SK-N-SH (cell line): ENCODE results near the gene NRCAM.

Source experiments
- CHD2 ChIP-seq: fragments of 150-350 bp; IDR thresholded peaks from 2 replicates; pipeline ENCODE4 v1.6.1; 2018; ENCODE audit warnings: low read length; ENCODE audit not compliant: partially characterized antibody
- CTCF ChIP-seq: fragments of 200-600 bp; sonication (generic); IDR thresholded peaks from 2 replicates; pipeline ENCODE4 v1.6.1; 2017; ENCODE audit warnings: antibody characterized with exemption, mild to moderate bottlenecking, moderate library complexity
- EP300 ChIP-seq, 2 experiments: IDR thresholded peaks; 2 replicates each; pipeline versions ENCODE4 v1.4.0 to v1.6.1; 2012; ENCODE audit warnings: borderline replicate concordance in 1 of 2, low read depth in 1 of 2, low read length in 1 of 2
- MEF2A ChIP-seq: IDR thresholded peaks from 2 replicates; pipeline ENCODE4 v1.4.0; 2012; ENCODE audit warnings: low read depth, borderline replicate concordance
- NRF1 ChIP-seq: IDR thresholded peaks from 2 replicates; pipeline ENCODE4 v1.6.1; 2012; ENCODE audit warnings: low read depth, mild to moderate bottlenecking, low read length
- POLR2AphosphoS5 ChIP-seq: IDR thresholded peaks from 2 replicates; pipeline ENCODE4 v1.6.1; 2012; ENCODE audit warnings: low read depth, low read length
- RCOR1 ChIP-seq: fragments of 150-350 bp; IDR thresholded peaks from 2 replicates; pipeline ENCODE4 v1.6.1; 2017; ENCODE audit warnings: antibody characterized with exemption, low read length
- REST ChIP-seq: IDR thresholded peaks from 2 replicates; pipeline ENCODE4 v1.6.1; 2012; ENCODE audit warnings: mild to moderate bottlenecking, low read depth, low read length, moderate library complexity
- RFX5 ChIP-seq: IDR thresholded peaks from 2 replicates; pipeline ENCODE4 v1.6.1; 2012; ENCODE audit warnings: mild to moderate bottlenecking, improper control_type of control experiment, low read length
- SIN3A ChIP-seq: IDR thresholded peaks from 2 replicates; pipeline ENCODE4 v1.6.1; 2012; ENCODE audit warnings: low read depth, mild to moderate bottlenecking, low read length, moderate library complexity, borderline replicate concordance
- SMC3 ChIP-seq: IDR thresholded peaks from 2 replicates; pipeline ENCODE4 v1.6.1; 2012; ENCODE audit warnings: low read depth, low read length, improper control_type of control experiment
- USF2 ChIP-seq: fragments of 150-350 bp; IDR thresholded peaks from 2 replicates; pipeline ENCODE4 v1.6.1; 2017; ENCODE audit warnings: antibody characterized with exemption, low read length, low read depth, borderline replicate concordance
- YY1 ChIP-seq: IDR thresholded peaks from 2 replicates; pipeline ENCODE4 v1.4.0; 2012; ENCODE audit warnings: low read depth, mild to moderate bottlenecking
- ZBTB33 ChIP-seq: IDR thresholded peaks from 2 replicates; pipeline ENCODE4 v1.4.0; 2012; ENCODE audit warnings: low read depth, borderline replicate concordance

- TF ChIP-seq CTCF: no peak
- no peak for TF ChIP-seq ZBTB33
- no peak for TF ChIP-seq REST
- TF ChIP-seq POLR2AphosphoS5: no peak
- TF ChIP-seq NRF1: no peak
- TF ChIP-seq MEF2A: no peak
- no peak for TF ChIP-seq SMC3
- no peak for TF ChIP-seq SIN3A
- TF ChIP-seq YY1: no peak
- TF ChIP-seq EP300 (IDR thresholded peaks at IDR 0.05; ENCODE audit: borderline replicate concordance in 1 of 2, low read depth in 1 of 2, low read length in 1 of 2): no peak
- TF ChIP-seq RFX5: no peak
- no peak for TF ChIP-seq USF2
- no peak for TF ChIP-seq CHD2
- no peak for TF ChIP-seq RCOR1
Measured at GRCh38 chr7:108457871-108458270, 1.6 kb upstream of the NRCAM start.
